Measurements from ENCODE around the gene MLH3. TPM values are rescaled to one million over a fixed set of nuclear protein-coding genes. Genes with fewer than 3 reads are reported as not detected.

The MLH3 gene
- total and polyA plus RNA-seq, 4 donors = 7.3 to 43.6 (median 22.6) TPM

- H3K27me3 ChIP-seq (ENCODE audit: control insufficient read depth in 1 of 2, insufficient read depth in 2 of 2, low read length in 1 of 2) = no peaks in the 10 kb centered on the region
- peaks cover 4% of the 10 kb centered on the region in 2 donors for H3K4me1 ChIP-seq (ENCODE audit: control insufficient read depth in 1 of 2, insufficient read depth in 2 of 2, low read length in 2 of 2)
- intact Hi-C loops (cut with DNase I) = no loop called here
- H3K36me3 ChIP-seq (ENCODE audit: control insufficient read depth in 1 of 2, insufficient read depth in 2 of 2, low read length in 1 of 2) = no peaks in the 10 kb centered on the region
- DNase-seq (no peak), ATAC-seq (ENCODE audit: low FRiP score) (no peak)
- no peak overlapping the region for H3K27ac ChIP-seq (ENCODE audit: low read depth in 1 of 2, low read length in 2 of 2)
- H3K9me3 ChIP-seq (ENCODE audit: control insufficient read depth, low read length) = no peaks in the 10 kb centered on the region
- no peak overlapping the region for H3K4me3 ChIP-seq (ENCODE audit: low read length in 2 of 2)
- 72 to 81% methylated on average over 4 of the region's 4 CpGs for WGBS, 2 donors
Observed at GRCh38 chr14:75047506-75047905, 3.8 kb downstream of the MLH3 start.

GRCh38 chr14:75046899-75047298 lies 4.4 kb downstream of the MLH3 start:
- no peaks in the 10 kb centered on the region for H3K9me3 ChIP-seq (ENCODE audit: control insufficient read depth, low read length)
- H3K27ac ChIP-seq (ENCODE audit: low read depth in 1 of 2, low read length in 2 of 2) = no peak overlapping the region
- no peaks in the 10 kb centered on the region for H3K36me3 ChIP-seq (ENCODE audit: control insufficient read depth in 1 of 2, insufficient read depth in 2 of 2, low read length in 1 of 2)
- WGBS, 2 donors = 93 to 94% methylated on average over 3 of the region's 3 CpGs
- intact Hi-C loops (cut with DNase I) = no loop called here
- H3K27me3 ChIP-seq (ENCODE audit: control insufficient read depth in 1 of 2, insufficient read depth in 2 of 2, low read length in 1 of 2) = no peaks in the 10 kb centered on the region
- ATAC-seq (ENCODE audit: low FRiP score) (no peak), DNase-seq (no peak)
- H3K4me3 ChIP-seq (ENCODE audit: low read length in 2 of 2) = no peak overlapping the region
- peaks cover 4% of the 10 kb centered on the region in 2 donors for H3K4me1 ChIP-seq (ENCODE audit: control insufficient read depth in 1 of 2, insufficient read depth in 2 of 2, low read length in 2 of 2)

GRCh38 chr14:75046275-75046674 lies 5.0 kb downstream of the MLH3 start:
- ATAC-seq (ENCODE audit: low FRiP score) (no peak), DNase-seq (no peak)
- H3K9me3 ChIP-seq (ENCODE audit: control insufficient read depth, low read length) = no peaks in the 10 kb centered on the region
- no peak overlapping the region for H3K4me3 ChIP-seq (ENCODE audit: low read length in 2 of 2)
- no peaks in the 10 kb centered on the region for H3K36me3 ChIP-seq (ENCODE audit: control insufficient read depth in 1 of 2, insufficient read depth in 2 of 2, low read length in 1 of 2)
- intact Hi-C loops (cut with DNase I) = no loop called here
- H3K4me1 ChIP-seq (ENCODE audit: control insufficient read depth in 1 of 2, insufficient read depth in 2 of 2, low read length in 2 of 2) = peaks cover 4% of the 10 kb centered on the region in 2 donors
- 92 to 94% methylated on average over 5 of the region's 5 CpGs for WGBS, 2 donors
- H3K27ac ChIP-seq (ENCODE audit: low read depth in 1 of 2, low read length in 2 of 2) = no peak overlapping the region
- no peaks in the 10 kb centered on the region for H3K27me3 ChIP-seq (ENCODE audit: control insufficient read depth in 1 of 2, insufficient read depth in 2 of 2, low read length in 1 of 2)

GRCh38 chr14:75044752-75045151 lies 6.5 kb downstream of the MLH3 start:
- peaks cover 4% of the 10 kb centered on the region in 2 donors for H3K4me1 ChIP-seq (ENCODE audit: control insufficient read depth in 1 of 2, insufficient read depth in 2 of 2, low read length in 2 of 2)
- intact Hi-C loops (cut with DNase I) = no loop called here
- H3K27ac ChIP-seq (ENCODE audit: low read depth in 1 of 2, low read length in 2 of 2) = no peak overlapping the region
- no peak overlapping the region for H3K4me3 ChIP-seq (ENCODE audit: low read length in 2 of 2)
- 70 to 74% methylated on average over 8 of the region's 8 CpGs for WGBS, 2 donors
- no peaks in the 10 kb centered on the region for H3K27me3 ChIP-seq (ENCODE audit: control insufficient read depth in 1 of 2, insufficient read depth in 2 of 2, low read length in 1 of 2)
- ATAC-seq (ENCODE audit: low FRiP score) (no peak), DNase-seq (no peak)
- H3K36me3 ChIP-seq (ENCODE audit: control insufficient read depth in 1 of 2, insufficient read depth in 2 of 2, low read length in 1 of 2) = peaks cover 0 to 1% of the 10 kb centered on the region in 2 donors
- no peaks in the 10 kb centered on the region for H3K9me3 ChIP-seq (ENCODE audit: control insufficient read depth, low read length)

GRCh38 chr14:75044322-75044721 lies 6.9 kb downstream of the MLH3 start:
- Histone ChIP-seq H3K36me3 (ENCODE audit: control insufficient read depth in 1 of 2, insufficient read depth in 2 of 2, low read length in 1 of 2) (peaks cover 0 to 1% of the 10 kb centered on the region in 2 donors), H3K4me1 (ENCODE audit: control insufficient read depth in 1 of 2, insufficient read depth in 2 of 2, low read length in 2 of 2) (peaks cover 4% of the 10 kb centered on the region in 2 donors), H3K27ac (ENCODE audit: low read depth in 1 of 2, low read length in 2 of 2) (no peak overlapping the region), H3K4me3 (ENCODE audit: low read length in 2 of 2) (no peak overlapping the region), H3K9me3 (ENCODE audit: control insufficient read depth, low read length) (no peaks in the 10 kb centered on the region), H3K27me3 (ENCODE audit: control insufficient read depth in 1 of 2, insufficient read depth in 2 of 2, low read length in 1 of 2) (no peaks in the 10 kb centered on the region)
- ATAC-seq (ENCODE audit: low FRiP score) (no peak), DNase-seq (no peak)
- WGBS, 2 donors = 13 to 38% methylated on average over 2 of the region's 2 CpGs
- intact Hi-C loops (cut with DNase I) = no loop called here

- H3K9me3 ChIP-seq (ENCODE audit: control insufficient read depth, low read length) = no peaks in the 10 kb centered on the region
- intact Hi-C loops (cut with DNase I) = no loop called here
- peaks cover 0 to 2% of the 10 kb centered on the region in 2 donors for H3K4me1 ChIP-seq (ENCODE audit: control insufficient read depth in 1 of 2, insufficient read depth in 2 of 2, low read length in 2 of 2)
- H3K27ac ChIP-seq (ENCODE audit: low read depth in 1 of 2, low read length in 2 of 2) = no peak overlapping the region
- no peak for DNase-seq
- WGBS, 2 donors = 62 to 63% methylated on average over 6 of the region's 6 CpGs
- peaks cover 0 to 1% of the 10 kb centered on the region in 2 donors for H3K36me3 ChIP-seq (ENCODE audit: control insufficient read depth in 1 of 2, insufficient read depth in 2 of 2, low read length in 1 of 2)
- ATAC-seq (ENCODE audit: low FRiP score) = no peak
- no peaks in the 10 kb centered on the region for H3K27me3 ChIP-seq (ENCODE audit: control insufficient read depth in 1 of 2, insufficient read depth in 2 of 2, low read length in 1 of 2)
- no peak overlapping the region for H3K4me3 ChIP-seq (ENCODE audit: low read length in 2 of 2)
Observed at GRCh38 chr14:75042035-75042434, 9.2 kb downstream of the MLH3 start.

- Histone ChIP-seq H3K27ac (ENCODE audit: low read depth in 1 of 2, low read length in 2 of 2) (no peak overlapping the region), H3K4me3 (ENCODE audit: low read length in 2 of 2) (no peak overlapping the region), H3K9me3 (ENCODE audit: control insufficient read depth, low read length) (no peaks in the 10 kb centered on the region), H3K4me1 (ENCODE audit: control insufficient read depth in 1 of 2, insufficient read depth in 2 of 2, low read length in 2 of 2) (peaks cover 0 to 2% of the 10 kb centered on the region in 2 donors), H3K36me3 (ENCODE audit: control insufficient read depth in 1 of 2, insufficient read depth in 2 of 2, low read length in 1 of 2) (peaks cover 1 to 2% of the 10 kb centered on the region in 2 donors), H3K27me3 (ENCODE audit: control insufficient read depth in 1 of 2, insufficient read depth in 2 of 2, low read length in 1 of 2) (no peaks in the 10 kb centered on the region)
- ATAC-seq (ENCODE audit: low FRiP score) (no peak), DNase-seq (no peak)
- intact Hi-C loops (cut with DNase I) = no loop called here
- 89 to 95% methylated on average over 4 of the region's 4 CpGs for WGBS, 2 donors
Observed at GRCh38 chr14:75041613-75042012, 9.7 kb downstream of the MLH3 start.

- H3K36me3 ChIP-seq (ENCODE audit: control insufficient read depth in 1 of 2, insufficient read depth in 2 of 2, low read length in 1 of 2) = peaks cover 1 to 4% of the 10 kb centered on the region in 2 donors
Observed at GRCh38 chr14:75040959-75041358, 10.3 kb downstream of the MLH3 start.

GRCh38 chr14:75040507-75040906 lies 10.8 kb downstream of the MLH3 start:
- ATAC-seq (ENCODE audit: low FRiP score) (no peak), DNase-seq (no peak)
- WGBS, 2 donors = 73 to 83% methylated on average over 1 of the region's 1 CpG
- Histone ChIP-seq H3K27ac (ENCODE audit: low read depth in 1 of 2, low read length in 2 of 2) (no peak overlapping the region), H3K4me3 (ENCODE audit: low read length in 2 of 2) (no peak overlapping the region), H3K36me3 (ENCODE audit: control insufficient read depth in 1 of 2, insufficient read depth in 2 of 2, low read length in 1 of 2) (peaks cover 1 to 4% of the 10 kb centered on the region in 2 donors), H3K9me3 (ENCODE audit: control insufficient read depth, low read length) (no peaks in the 10 kb centered on the region), H3K4me1 (ENCODE audit: control insufficient read depth in 1 of 2, insufficient read depth in 2 of 2, low read length in 2 of 2) (peaks cover 0 to 2% of the 10 kb centered on the region in 2 donors), H3K27me3 (ENCODE audit: control insufficient read depth in 1 of 2, insufficient read depth in 2 of 2, low read length in 1 of 2) (no peaks in the 10 kb centered on the region)
- intact Hi-C loops (cut with DNase I) = no loop called here

More at GRCh38 chr14:75040959-75041358, 10.3 kb downstream of the MLH3 start:
- Histone ChIP-seq H3K4me3 (ENCODE audit: low read length in 2 of 2) (no peak overlapping the region), H3K9me3 (ENCODE audit: control insufficient read depth, low read length) (no peaks in the 10 kb centered on the region), H3K27ac (ENCODE audit: low read depth in 1 of 2, low read length in 2 of 2) (no peak overlapping the region), H3K27me3 (ENCODE audit: control insufficient read depth in 1 of 2, insufficient read depth in 2 of 2, low read length in 1 of 2) (no peaks in the 10 kb centered on the region), H3K4me1 (ENCODE audit: control insufficient read depth in 1 of 2, insufficient read depth in 2 of 2, low read length in 2 of 2) (peaks cover 0 to 2% of the 10 kb centered on the region in 2 donors)
- ATAC-seq (ENCODE audit: low FRiP score) (no peak), DNase-seq (no peak)
- WGBS, 2 donors = 97 to 100% methylated on average over 2 of the region's 2 CpGs
- intact Hi-C loops (cut with DNase I) = no loop called here

All from aorta (tissue), 5 donors.